Fibroblast of the aortic adventitia (primary cell): ENCODE results near the gene RAB11B. TPM values are rescaled to one million over a fixed set of nuclear protein-coding genes. Genes with fewer than 3 reads are reported as not detected.

Experiments used
- DNase-seq: peaks from one replicate; pipeline ENCODE4 v3.0.0-alpha.2; 2010; ENCODE audit warnings: low read depth
- H3K4me3 ChIP-seq: 2 replicates; pipeline ENCODE4 v1.5.1; 2011; ENCODE audit warnings: low read depth, mild to moderate bottlenecking, control low read depth, low read length, moderate library complexity
- CTCF ChIP-seq: IDR thresholded peaks from 2 replicates; pipeline ENCODE4 v1.5.1; 2011; ENCODE audit warnings: mild to moderate bottlenecking, low read length, control low read depth, inconsistent platforms; ENCODE audit not compliant: insufficient read depth
- total RNA-seq: library from RNA; depleted of rRNA; stranded (reverse); fragments of >200 nt; gene quantifications from 2 replicates; pipeline ENCODE4 v1.2.3, GENCODE V29; 2012; ENCODE audit warnings: low replicate concordance

Gene RAB11B
- total RNA-seq, 1 donor = 15.7 TPM

- TF ChIP-seq CTCF = peak; percentile 0
- DNase-seq = peak; percentile 91
- no peak overlapping the region for H3K4me3 ChIP-seq
Measured at GRCh38 chr19:8355631-8356402, 34.3 kb upstream of the RAB11B start.

GRCh38 chr19:8357007-8357521 lies 33.1 kb upstream of the RAB11B start:
- no peak overlapping the region for H3K4me3 ChIP-seq
- DNase-seq = peak; percentile 39
- TF ChIP-seq CTCF = no peak

- no peak for TF ChIP-seq CTCF
- DNase-seq = no peak
- no peak overlapping the region for H3K4me3 ChIP-seq
Measured at GRCh38 chr19:8358948-8359347, 31.2 kb upstream of the RAB11B start.

- no peak for DNase-seq
- no peak for TF ChIP-seq CTCF
- H3K4me3 ChIP-seq = no peak overlapping the region
Measured at GRCh38 chr19:8360196-8360595, 30.0 kb upstream of the RAB11B start.

GRCh38 chr19:8361921-8362793 lies 28.0 kb upstream of the RAB11B start:
- DNase-seq = peak; percentile 99
- H3K4me3 ChIP-seq = no peak overlapping the region
- TF ChIP-seq CTCF = no peak

- peak; percentile 32 for TF ChIP-seq CTCF
- DNase-seq = peak; percentile 56
Measured at GRCh38 chr19:8363803-8364771, 26.1 kb upstream of the RAB11B start, which contains the start of gene ANGPTL4. Gene ANGPTL4, plus strand, starts transcription at chr19:8364155. Its CDS starts 167 bp downstream, at chr19:8364322.

More at GRCh38 chr19:8363803-8364771, 26.1 kb upstream of the RAB11B start, which contains the start of gene ANGPTL4:
- peak within 1 kb of the TSS; percentile 57 for H3K4me3 ChIP-seq
